Activated CD4-positive, alpha-beta T cell treated with anti-CD3 and anti-CD28 coated beads for 1 hour (primary cell): ENCODE results near the gene PCDHA9.

Experiments used
- DNase-seq: peaks from one replicate; pipeline ENCODE4 v3.0.0-alpha.2; 2020

The PCDHA9 gene

DNA sequence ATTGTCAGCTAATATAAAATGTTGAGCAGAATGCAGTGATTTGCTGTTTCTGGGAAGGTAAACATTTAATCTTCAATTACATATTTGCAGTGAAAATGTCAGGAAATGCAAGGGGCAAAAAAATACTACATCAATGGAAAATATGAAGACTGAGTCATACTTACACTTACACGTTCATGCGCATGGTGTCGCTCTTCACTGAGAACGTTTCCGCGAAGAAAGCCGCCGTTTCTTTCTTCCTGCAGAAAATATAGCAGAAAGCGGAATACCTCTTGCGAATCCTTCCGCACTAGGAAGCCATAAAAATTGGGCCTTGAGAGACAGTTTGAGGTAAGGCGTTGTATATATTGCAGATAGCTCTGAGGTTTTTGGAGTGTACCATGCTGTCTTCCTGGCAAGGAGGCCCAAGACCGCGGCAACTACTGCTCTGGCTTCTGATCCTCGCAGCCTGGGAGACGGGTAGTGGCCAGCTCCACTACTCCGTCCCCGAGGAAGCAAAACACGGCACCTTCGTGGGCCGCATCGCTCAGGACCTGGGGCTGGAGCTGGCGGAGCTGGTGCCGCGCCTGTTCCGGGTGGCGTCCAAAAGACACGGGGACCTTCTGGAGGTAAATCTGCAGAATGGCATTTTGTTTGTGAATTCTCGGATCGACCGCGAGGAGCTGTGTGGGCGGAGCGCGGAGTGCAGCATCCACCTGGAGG, 33.9 kb downstream of the PCDHA9 start, which contains the start of gene PCDHA13:
TSS of gene PCDHA13 (plus strand) at position 236 of the 702 bp plus-strand sequence. CDS start at position 381, 145 bp downstream.
- no peak for DNase-seq

DNA sequence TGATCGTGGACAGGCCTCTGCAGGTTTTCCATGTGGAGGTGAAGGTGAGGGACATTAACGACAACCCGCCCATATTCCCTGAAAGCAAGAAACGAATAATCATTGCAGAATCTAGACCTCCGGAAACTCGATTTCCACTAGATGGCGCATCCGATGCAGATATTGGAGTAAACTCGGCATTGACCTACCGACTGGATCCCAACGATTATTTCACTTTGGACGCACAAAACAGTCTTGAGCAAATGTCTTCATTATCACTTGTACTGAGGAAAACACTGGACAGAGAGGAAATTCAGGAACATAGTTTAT, 34.4 kb downstream of the PCDHA9 start:
- no peak for DNase-seq

DNA sequence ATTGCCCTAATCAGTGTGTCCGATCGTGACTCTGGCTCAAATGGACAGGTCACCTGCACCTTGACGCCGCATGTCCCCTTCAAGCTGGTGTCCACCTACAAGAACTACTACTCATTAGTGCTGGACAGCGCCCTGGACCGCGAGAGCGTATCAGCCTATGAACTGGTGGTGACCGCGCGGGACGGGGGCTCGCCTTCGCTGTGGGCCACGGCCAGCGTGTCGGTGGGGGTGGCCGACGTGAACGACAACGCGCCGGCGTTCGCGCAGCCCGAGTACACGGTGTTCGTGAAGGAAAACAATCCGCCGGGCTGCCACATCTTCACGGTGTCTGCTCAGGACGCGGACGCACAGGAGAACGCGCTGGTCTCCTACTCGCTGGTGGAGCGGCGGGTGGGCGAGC, 35.2 kb downstream of the PCDHA9 start:
- no peak for DNase-seq

DNA sequence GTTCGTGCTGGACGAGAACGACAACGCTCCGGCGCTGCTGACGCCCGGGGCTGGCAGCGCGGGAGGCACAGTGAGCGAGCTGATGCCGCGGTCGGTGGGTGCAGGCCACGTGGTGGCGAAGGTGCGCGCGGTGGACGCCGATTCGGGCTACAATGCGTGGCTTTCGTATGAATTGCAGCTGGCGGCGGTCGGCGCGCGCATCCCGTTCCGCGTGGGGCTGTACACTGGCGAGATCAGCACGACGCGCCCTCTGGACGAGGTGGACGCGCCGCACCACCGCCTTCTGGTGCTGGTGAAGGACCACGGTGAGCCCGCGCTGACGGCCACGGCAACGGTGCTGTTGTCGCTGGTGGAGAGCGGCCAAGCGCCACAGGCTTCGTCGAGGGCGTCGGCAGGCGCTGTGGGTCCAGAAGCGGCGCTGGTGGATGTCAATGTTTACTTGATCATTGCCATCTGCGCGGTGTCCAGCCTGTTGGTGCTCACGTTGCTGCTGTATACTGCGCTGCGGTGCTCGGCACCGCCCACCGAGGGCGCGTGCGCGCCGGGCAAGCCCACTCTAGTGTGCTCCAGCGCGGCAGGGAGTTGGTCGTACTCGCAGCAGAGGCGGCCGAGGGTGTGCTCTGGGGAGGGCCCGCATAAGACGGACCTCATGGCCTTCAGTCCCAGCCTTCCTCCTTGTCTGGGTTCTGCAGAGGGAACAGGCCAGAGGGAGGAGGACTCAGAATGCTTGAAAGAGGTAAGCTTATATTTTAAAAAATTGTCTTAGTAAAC, 35.9 kb downstream of the PCDHA9 start:
- DNase-seq: no peak
